ENCODE measurements around the gene WFDC12. TPM values are rescaled to one million over a fixed set of nuclear protein-coding genes. Genes with fewer than 3 reads are reported as not detected.

The WFDC12 gene
- total RNA-seq, 2 donors from 2014 or later = not detected

DNA sequence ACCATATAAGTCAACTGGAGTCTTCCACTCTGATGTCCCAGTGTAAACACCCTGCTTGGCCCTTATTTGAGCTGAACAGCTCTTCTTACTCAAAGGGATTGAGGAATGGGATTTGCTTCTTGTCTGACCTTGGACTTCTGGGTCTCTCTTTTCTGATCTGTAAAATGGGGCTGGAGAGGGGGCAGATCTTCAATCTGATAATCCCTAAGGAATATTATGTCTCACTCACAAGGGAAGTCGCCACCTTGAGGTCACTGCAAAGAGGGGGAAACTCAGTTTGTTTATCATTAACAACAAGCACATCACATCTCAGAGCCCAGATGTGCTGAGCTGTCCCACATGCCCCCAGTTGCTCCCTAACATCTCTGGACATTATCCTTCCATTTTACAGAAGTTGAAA is 38.4 kb downstream of the WFDC12 start:
- no peaks in the 10 kb centered on the region for H3K4me1 ChIP-seq (ENCODE audit: control insufficient read depth, insufficient read depth, low read length)
- no peak overlapping the region for H3K4me3 ChIP-seq (ENCODE audit: low read length)
- peaks cover 19% of the 10 kb centered on the region for H3K36me3 ChIP-seq (ENCODE audit: control insufficient read depth, insufficient read depth, low read length)
- peaks cover 6% of the 10 kb centered on the region for H3K4me1 Mint-ChIP-seq
- peaks cover 18% of the 10 kb centered on the region for H3K9me3 Mint-ChIP-seq
- no peak overlapping the region for H3K27ac ChIP-seq (ENCODE audit: low read depth, low read length)
- TF ChIP-seq, protein P1, sequence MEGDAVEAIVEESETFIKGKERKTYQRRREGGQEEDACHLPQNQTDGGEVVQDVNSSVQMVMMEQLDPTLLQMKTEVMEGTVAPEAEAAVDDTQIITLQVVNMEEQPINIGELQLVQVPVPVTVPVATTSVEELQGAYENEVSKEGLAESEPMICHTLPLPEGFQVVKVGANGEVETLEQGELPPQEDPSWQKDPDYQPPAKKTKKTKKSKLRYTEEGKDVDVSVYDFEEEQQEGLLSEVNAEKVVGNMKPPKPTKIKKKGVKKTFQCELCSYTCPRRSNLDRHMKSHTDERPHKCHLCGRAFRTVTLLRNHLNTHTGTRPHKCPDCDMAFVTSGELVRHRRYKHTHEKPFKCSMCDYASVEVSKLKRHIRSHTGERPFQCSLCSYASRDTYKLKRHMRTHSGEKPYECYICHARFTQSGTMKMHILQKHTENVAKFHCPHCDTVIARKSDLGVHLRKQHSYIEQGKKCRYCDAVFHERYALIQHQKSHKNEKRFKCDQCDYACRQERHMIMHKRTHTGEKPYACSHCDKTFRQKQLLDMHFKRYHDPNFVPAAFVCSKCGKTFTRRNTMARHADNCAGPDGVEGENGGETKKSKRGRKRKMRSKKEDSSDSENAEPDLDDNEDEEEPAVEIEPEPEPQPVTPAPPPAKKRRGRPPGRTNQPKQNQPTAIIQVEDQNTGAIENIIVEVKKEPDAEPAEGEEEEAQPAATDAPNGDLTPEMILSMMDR (conservative IDR thresholded peaks at IDR 0.05) = no peak
- peaks cover 16% of the 10 kb centered on the region for H3K9me3 ChIP-seq (ENCODE audit: control insufficient read depth, low read length)
- no peak overlapping the region for H3K9ac ChIP-seq (ENCODE audit: extremely low read depth, low read length, poor library complexity, severe bottlenecking)
- DNase-seq = no peak
- no peaks in the 10 kb centered on the region for H3K27me3 Mint-ChIP-seq (ENCODE audit: insufficient read depth)
- no peaks in the 10 kb centered on the region for H3K27me3 ChIP-seq (ENCODE audit: control insufficient read depth, insufficient read depth, low read length, poor library complexity, severe bottlenecking)
- H3K4me3 Mint-ChIP-seq = no peak overlapping the region
- peaks cover 40% of the 10 kb centered on the region for H3K36me3 Mint-ChIP-seq (ENCODE audit: low read depth)
- 88 to 100% methylated on average over 1 of the region's 1 CpG for WGBS, 2 experiments (ENCODE audit: insufficient coverage in 1 of 2, insufficient read length in 1 of 2)
- H3K27ac Mint-ChIP-seq = no peak overlapping the region

DNA sequence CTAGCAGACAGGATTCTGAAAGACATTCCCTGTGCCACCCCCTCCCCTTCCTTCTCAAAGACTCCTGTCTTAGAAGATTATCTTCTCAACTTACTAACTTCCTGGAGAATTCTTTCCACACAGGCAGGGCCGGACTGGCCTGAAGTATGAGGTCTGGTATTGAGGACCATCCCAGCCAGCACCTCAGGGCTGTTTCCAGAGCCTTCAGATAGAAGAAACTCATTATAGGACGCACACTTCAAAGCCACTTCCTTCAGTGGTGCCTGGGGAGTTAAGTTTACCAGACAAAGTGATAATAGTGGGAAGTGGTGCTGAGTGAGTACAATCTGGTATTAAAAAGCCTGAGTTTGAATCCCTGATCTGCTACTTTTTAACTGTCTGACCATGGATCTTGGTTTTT is 39.0 kb downstream of the WFDC12 start:
- peaks cover 6% of the 10 kb centered on the region for H3K4me1 Mint-ChIP-seq
- no peak for DNase-seq
- 95 to 100% methylated on average over 1 to 2 of the region's 2 CpGs for WGBS, 2 experiments (ENCODE audit: insufficient coverage in 1 of 2, insufficient read length in 1 of 2)
- H3K27ac Mint-ChIP-seq = no peak overlapping the region
- no peaks in the 10 kb centered on the region for H3K27me3 ChIP-seq (ENCODE audit: control insufficient read depth, insufficient read depth, low read length, poor library complexity, severe bottlenecking)
- no peak overlapping the region for H3K4me3 Mint-ChIP-seq
- TF ChIP-seq, protein P1 (conservative IDR thresholded peaks at IDR 0.05) = no peak
- peaks cover 18% of the 10 kb centered on the region for H3K9me3 Mint-ChIP-seq
- no peak overlapping the region for H3K4me3 ChIP-seq (ENCODE audit: low read length)
- no peaks in the 10 kb centered on the region for H3K27me3 Mint-ChIP-seq (ENCODE audit: insufficient read depth)
- H3K9me3 ChIP-seq (ENCODE audit: control insufficient read depth, low read length) = peaks cover 16% of the 10 kb centered on the region
- H3K27ac ChIP-seq (ENCODE audit: low read depth, low read length) = no peak overlapping the region
- no peak overlapping the region for H3K9ac ChIP-seq (ENCODE audit: extremely low read depth, low read length, poor library complexity, severe bottlenecking)
- H3K4me1 ChIP-seq (ENCODE audit: control insufficient read depth, insufficient read depth, low read length) = no peaks in the 10 kb centered on the region
- peaks cover 45% of the 10 kb centered on the region for H3K36me3 Mint-ChIP-seq (ENCODE audit: low read depth)
- H3K36me3 ChIP-seq (ENCODE audit: control insufficient read depth, insufficient read depth, low read length) = peaks cover 24% of the 10 kb centered on the region

DNA sequence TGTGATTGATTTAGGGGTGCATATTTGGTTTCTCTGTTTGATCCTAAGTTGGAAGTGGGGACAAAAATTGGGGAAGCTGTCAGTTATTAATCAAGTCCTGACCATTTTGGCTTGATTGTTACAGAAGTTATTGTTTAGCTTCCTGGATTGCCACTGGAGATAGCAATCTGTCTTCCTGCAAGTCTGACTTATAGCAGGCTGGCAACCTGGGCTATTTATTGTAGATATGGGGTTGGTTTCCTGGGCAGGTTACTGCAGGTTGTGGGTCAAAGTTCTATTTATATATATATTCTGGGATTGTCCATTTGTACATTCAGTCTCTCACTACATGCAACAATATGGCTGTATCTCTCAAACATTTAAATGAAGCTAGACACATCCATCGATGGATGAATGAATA is 41.1 kb downstream of the WFDC12 start:
- peaks cover 33% of the 10 kb centered on the region for H3K36me3 ChIP-seq (ENCODE audit: control insufficient read depth, insufficient read depth, low read length)
- H3K9me3 Mint-ChIP-seq = peaks cover 18% of the 10 kb centered on the region
- no peaks in the 10 kb centered on the region for H3K27me3 ChIP-seq (ENCODE audit: control insufficient read depth, insufficient read depth, low read length, poor library complexity, severe bottlenecking)
- peaks cover 6% of the 10 kb centered on the region for H3K4me1 Mint-ChIP-seq
- H3K36me3 Mint-ChIP-seq (ENCODE audit: low read depth) = peaks cover 52% of the 10 kb centered on the region
- H3K4me3 Mint-ChIP-seq = no peak overlapping the region
- TF ChIP-seq, protein P1 (conservative IDR thresholded peaks at IDR 0.05) = no peak
- H3K4me3 ChIP-seq (ENCODE audit: low read length) = no peak overlapping the region
- H3K9ac ChIP-seq (ENCODE audit: extremely low read depth, low read length, poor library complexity, severe bottlenecking) = no peak overlapping the region
- 100% methylated on average over 1 of the region's 1 CpG; no CpG with 5 or more reads in 1 of the 2 experiments for WGBS, 2 experiments (ENCODE audit: insufficient coverage in 1 of 2, insufficient read length in 1 of 2)
- no peak for DNase-seq
- H3K27ac ChIP-seq (ENCODE audit: low read depth, low read length) = no peak overlapping the region
- no peaks in the 10 kb centered on the region for H3K4me1 ChIP-seq (ENCODE audit: control insufficient read depth, insufficient read depth, low read length)
- peaks cover 16% of the 10 kb centered on the region for H3K9me3 ChIP-seq (ENCODE audit: control insufficient read depth, low read length)
- no peaks in the 10 kb centered on the region for H3K27me3 Mint-ChIP-seq (ENCODE audit: insufficient read depth)
- no peak overlapping the region for H3K27ac Mint-ChIP-seq
